ENCODE measurements around the gene GALNTL6. TPM values are rescaled to one million over a fixed set of nuclear protein-coding genes. Genes with fewer than 3 reads are reported as not detected.

Gene GALNTL6
- polyA plus RNA-seq, 4 donors: 0.30 to 0.45 (median 0.31) TPM; not detected in 1

DNA sequence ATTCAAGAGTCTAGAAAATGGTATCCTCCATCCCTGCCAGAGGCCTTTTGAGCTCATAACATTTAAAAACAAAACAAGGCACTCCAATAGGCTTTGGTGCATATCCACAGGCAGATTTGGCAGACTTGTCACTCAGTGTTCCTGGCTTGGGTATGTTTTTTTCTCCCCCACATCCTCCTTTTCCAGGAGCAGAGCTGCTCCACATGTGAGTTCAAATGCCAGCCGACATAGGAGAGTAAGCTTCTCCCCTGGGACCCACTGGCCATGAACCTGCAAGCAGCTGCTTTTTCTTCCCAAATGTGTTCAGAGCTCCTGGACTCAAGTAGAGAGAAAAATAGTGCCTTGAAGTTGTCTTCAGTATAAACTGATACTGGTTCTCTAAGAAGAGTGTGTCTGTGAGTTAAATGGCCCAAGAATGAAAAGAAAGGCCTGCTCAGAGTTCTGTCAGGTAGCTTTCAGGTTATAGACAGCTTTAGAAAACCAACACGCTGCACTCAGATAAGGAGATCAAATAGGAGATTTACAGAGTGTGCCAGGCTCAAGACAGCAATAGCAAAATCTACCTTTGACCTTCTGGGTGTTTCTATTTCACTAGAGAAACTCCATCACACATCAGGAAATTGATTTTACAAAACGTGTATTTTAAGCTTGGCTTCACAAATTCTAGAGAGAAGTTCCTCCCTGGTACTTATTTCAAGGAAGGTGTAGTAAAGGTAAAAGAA, 1192.9 kb downstream of the GALNTL6 start:
- H3K36me3 ChIP-seq (ENCODE audit: control insufficient read depth in 3 of 3, insufficient read depth in 2 of 3, low read depth in 1 of 3, low read length in 3 of 3): no peaks in the 10 kb centered on the region
- peak overlapping the region in 1 of 3 donors; percentile 42 for H3K27ac ChIP-seq (ENCODE audit: low read depth in 1 of 3, low read length in 2 of 3)
- H3K4me1 ChIP-seq (ENCODE audit: control insufficient read depth in 3 of 3, insufficient read depth in 2 of 3, low read depth in 1 of 3, low read length in 2 of 3): peaks cover 3 to 6% (median 6%) of the 10 kb centered on the region in 3 donors
- no peaks in the 10 kb centered on the region for H3K9me3 ChIP-seq (ENCODE audit: control insufficient read depth in 2 of 2, insufficient read depth in 1 of 2, low read depth in 1 of 2, low read length in 1 of 2)
- FAIRE-seq: no peak
- WGBS, 3 donors: 9 to 41% (median 31%) methylated on average over 3 of the region's 3 CpGs
- no peaks in the 10 kb centered on the region for H3K27me3 ChIP-seq (ENCODE audit: control insufficient read depth in 3 of 3, insufficient read depth in 3 of 3, low read length in 3 of 3)
- peak; percentile 35 to 77 for DNase-seq
- H3K4me3 ChIP-seq (ENCODE audit: low read depth in 1 of 3, low read length in 3 of 3): no peak overlapping the region

DNA sequence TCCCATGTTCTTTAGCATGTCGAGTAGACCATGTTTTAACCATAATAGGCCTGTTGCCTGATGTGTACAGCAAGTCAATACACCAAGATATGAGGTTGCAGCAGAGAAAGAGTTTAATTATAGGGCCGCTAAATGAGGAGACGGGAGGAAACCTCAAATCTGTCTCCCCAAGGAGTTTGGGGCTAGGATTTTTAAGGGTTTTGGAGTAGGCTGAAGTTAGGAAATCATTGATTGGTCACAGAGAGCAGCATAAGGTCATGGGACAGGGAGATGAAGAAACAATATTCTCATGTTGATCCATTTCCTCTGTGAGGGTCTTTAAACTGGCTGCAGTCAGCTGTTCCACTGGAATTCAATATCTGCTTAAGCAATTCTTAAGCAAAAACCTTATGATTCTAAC, 1195.2 kb downstream of the GALNTL6 start:
- Histone ChIP-seq H3K36me3 (ENCODE audit: control insufficient read depth in 3 of 3, insufficient read depth in 2 of 3, low read depth in 1 of 3, low read length in 3 of 3) (no peaks in the 10 kb centered on the region), H3K4me1 (ENCODE audit: control insufficient read depth in 3 of 3, insufficient read depth in 2 of 3, low read depth in 1 of 3, low read length in 2 of 3) (peaks cover 3 to 6% (median 6%) of the 10 kb centered on the region in 3 donors), H3K27me3 (ENCODE audit: control insufficient read depth in 3 of 3, insufficient read depth in 3 of 3, low read length in 3 of 3) (no peaks in the 10 kb centered on the region), H3K9me3 (ENCODE audit: control insufficient read depth in 2 of 2, insufficient read depth in 1 of 2, low read depth in 1 of 2, low read length in 1 of 2) (no peaks in the 10 kb centered on the region), H3K4me3 (ENCODE audit: low read depth in 1 of 3, low read length in 3 of 3) (no peak overlapping the region), H3K27ac (ENCODE audit: low read depth in 1 of 3, low read length in 2 of 3) (no peak overlapping the region)
- WGBS, 3 donors: 82 to 83% (median 83%) methylated on average over 3 of the region's 3 CpGs
- no peak for DNase-seq
- no peak for FAIRE-seq

DNA sequence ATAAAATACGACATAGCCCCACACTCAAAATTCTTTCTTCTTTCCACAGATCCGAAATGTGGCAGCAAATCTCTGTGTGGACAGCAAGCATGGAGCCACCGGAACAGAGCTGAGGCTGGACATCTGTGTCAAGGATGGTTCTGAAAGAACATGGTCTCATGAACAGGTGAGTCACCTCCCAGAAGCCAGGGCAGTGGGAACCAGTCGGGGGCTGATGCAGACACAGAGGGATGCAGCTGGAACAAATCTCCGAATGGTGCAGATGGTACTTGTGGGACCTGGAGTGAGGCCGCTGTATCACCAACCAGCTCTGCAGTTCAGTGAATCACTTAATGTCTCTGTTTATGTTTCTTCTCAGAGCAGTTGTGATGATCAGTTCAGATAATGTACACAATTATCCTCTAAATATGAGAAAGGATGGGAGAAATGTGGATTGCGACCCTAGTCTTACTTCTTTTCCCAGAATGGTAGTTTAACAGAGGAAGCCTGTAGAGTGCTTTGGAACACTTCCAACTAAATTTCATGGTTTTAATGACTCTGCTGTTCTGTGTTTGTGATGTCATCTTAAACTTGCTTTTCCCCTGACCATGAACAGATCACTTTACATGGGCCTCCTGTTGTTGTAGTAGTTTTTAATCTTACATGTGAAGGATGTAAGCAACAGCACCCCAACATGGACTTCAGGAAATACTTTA, 1196.1 kb downstream of the GALNTL6 start:
- H3K4me1 ChIP-seq (ENCODE audit: control insufficient read depth in 3 of 3, insufficient read depth in 2 of 3, low read depth in 1 of 3, low read length in 2 of 3): peaks cover 3 to 6% (median 6%) of the 10 kb centered on the region in 3 donors
- no peaks in the 10 kb centered on the region for H3K9me3 ChIP-seq (ENCODE audit: control insufficient read depth in 2 of 2, insufficient read depth in 1 of 2, low read depth in 1 of 2, low read length in 1 of 2)
- no peaks in the 10 kb centered on the region for H3K27me3 ChIP-seq (ENCODE audit: control insufficient read depth in 3 of 3, insufficient read depth in 3 of 3, low read length in 3 of 3)
- 86 to 93% (median 88%) methylated on average over 7 of the region's 7 CpGs for WGBS, 3 donors
- H3K4me3 ChIP-seq (ENCODE audit: low read depth in 1 of 3, low read length in 3 of 3): no peak overlapping the region
- no peak for DNase-seq
- no peak for FAIRE-seq
- no peak overlapping the region for H3K27ac ChIP-seq (ENCODE audit: low read depth in 1 of 3, low read length in 2 of 3)
- H3K36me3 ChIP-seq (ENCODE audit: control insufficient read depth in 3 of 3, insufficient read depth in 2 of 3, low read depth in 1 of 3, low read length in 3 of 3): no peaks in the 10 kb centered on the region

DNA sequence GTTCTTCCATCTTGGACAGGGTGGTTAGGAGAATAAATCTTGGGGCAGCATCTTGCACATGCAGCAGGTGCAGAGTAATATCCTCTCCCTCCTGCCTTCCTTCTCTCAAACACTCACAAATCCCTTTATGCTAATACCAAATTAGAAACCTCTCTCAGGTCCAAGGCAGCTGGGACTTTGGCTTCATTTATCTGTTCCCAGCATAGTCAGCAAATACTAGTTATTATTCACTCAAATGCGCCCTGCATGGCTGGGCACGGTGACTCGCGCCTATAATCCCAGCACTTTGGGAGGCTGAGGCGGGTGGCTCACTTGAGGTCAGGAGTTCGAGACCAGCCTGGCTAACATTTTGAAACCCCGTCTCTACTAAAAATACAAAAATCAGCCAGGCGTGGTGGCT, 1199.4 kb downstream of the GALNTL6 start:
- DNase-seq (peak in 1 of 2 donors; percentile 29), FAIRE-seq (no peak)
- no peak overlapping the region for H3K4me3 ChIP-seq (ENCODE audit: low read depth in 1 of 3, low read length in 3 of 3)
- H3K36me3 ChIP-seq (ENCODE audit: control insufficient read depth in 3 of 3, insufficient read depth in 2 of 3, low read depth in 1 of 3, low read length in 3 of 3): no peaks in the 10 kb centered on the region
- peaks cover 0 to 6% (median 0%) of the 10 kb centered on the region in 3 donors for H3K4me1 ChIP-seq (ENCODE audit: control insufficient read depth in 3 of 3, insufficient read depth in 2 of 3, low read depth in 1 of 3, low read length in 2 of 3)
- no peaks in the 10 kb centered on the region for H3K9me3 ChIP-seq (ENCODE audit: control insufficient read depth in 2 of 2, insufficient read depth in 1 of 2, low read depth in 1 of 2, low read length in 1 of 2)
- 71 to 81% (median 77%) methylated on average over 8 of the region's 8 CpGs for WGBS, 3 donors
- H3K27me3 ChIP-seq (ENCODE audit: control insufficient read depth in 3 of 3, insufficient read depth in 3 of 3, low read length in 3 of 3): no peaks in the 10 kb centered on the region
- no peak overlapping the region for H3K27ac ChIP-seq (ENCODE audit: low read depth in 1 of 3, low read length in 2 of 3)

DNA sequence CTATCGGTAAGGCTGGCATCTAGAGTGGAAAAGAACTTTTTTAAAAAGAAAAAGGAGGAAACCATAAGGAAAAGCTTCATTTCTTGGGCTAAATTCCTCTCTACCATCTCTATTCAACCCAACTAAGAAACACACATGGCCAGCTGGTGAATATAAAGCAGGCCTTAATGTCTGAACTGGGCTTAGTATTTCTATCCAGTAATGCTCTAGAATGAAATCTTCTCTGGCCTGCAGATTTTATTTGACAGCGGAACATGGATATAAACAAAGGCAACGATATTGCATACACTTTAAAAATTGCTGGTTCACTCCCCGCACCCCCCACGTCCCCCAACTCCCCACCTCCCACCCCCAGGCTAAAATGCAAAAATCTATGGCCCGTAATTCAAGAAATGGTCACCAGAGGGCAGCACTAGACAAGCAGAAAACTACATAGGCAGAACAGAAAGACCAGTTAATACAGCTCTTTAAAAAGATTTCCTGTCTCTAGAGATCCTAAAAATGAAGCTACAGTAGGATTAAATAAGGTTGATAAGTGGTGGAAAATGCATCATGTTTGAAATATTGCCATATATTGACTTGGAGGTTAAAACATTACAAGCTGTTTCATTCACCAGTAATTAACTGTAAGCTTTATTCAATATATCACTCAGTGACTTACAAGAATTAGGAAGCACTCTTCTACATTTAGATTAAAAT, 1200.2 kb downstream of the GALNTL6 start:
- no peak overlapping the region for H3K27ac ChIP-seq (ENCODE audit: low read depth in 1 of 3, low read length in 2 of 3)
- no peak for FAIRE-seq

DNA sequence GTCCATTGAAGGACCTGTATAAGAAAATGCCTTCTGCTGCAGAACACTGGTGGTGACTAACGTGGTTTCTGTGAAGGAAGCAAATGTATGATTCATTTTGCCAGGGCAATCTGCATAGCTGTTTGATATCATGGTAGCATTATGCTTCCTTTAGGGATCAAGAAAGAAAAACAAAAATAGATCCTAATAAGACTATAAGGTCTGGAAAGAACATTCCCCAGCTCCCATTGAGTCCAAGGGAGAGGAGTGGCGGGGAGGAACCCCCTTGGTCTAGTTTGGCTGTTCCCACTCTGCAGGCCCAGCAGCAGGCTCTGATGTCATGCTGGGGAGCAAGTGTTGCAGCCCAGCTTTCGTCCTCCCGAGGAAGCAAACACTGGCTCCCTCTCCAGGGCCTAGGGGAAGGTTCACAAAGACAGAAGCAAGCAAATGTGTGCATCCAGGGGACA, 1200.9 kb downstream of the GALNTL6 start:
- Histone ChIP-seq H3K27me3 (ENCODE audit: control insufficient read depth in 3 of 3, insufficient read depth in 3 of 3, low read length in 3 of 3) (no peaks in the 10 kb centered on the region), H3K36me3 (ENCODE audit: control insufficient read depth in 3 of 3, insufficient read depth in 2 of 3, low read depth in 1 of 3, low read length in 3 of 3) (no peaks in the 10 kb centered on the region), H3K9me3 (ENCODE audit: control insufficient read depth in 2 of 2, insufficient read depth in 1 of 2, low read depth in 1 of 2, low read length in 1 of 2) (no peaks in the 10 kb centered on the region), H3K4me3 (ENCODE audit: low read depth in 1 of 3, low read length in 3 of 3) (no peak overlapping the region), H3K27ac (ENCODE audit: low read depth in 1 of 3, low read length in 2 of 3) (no peak overlapping the region), H3K4me1 (ENCODE audit: control insufficient read depth in 3 of 3, insufficient read depth in 2 of 3, low read depth in 1 of 3, low read length in 2 of 3) (no peaks in the 10 kb centered on the region)
- FAIRE-seq (no peak), DNase-seq (no peak)
- 44 to 60% (median 46%) methylated on average over 4 of the region's 4 CpGs for whole genome bisulfite sequencing, 3 donors

More for the DNA sequence above, 1200.2 kb downstream of the GALNTL6 start:
- Histone ChIP-seq H3K36me3 (ENCODE audit: control insufficient read depth in 3 of 3, insufficient read depth in 2 of 3, low read depth in 1 of 3, low read length in 3 of 3) (no peaks in the 10 kb centered on the region), H3K27me3 (ENCODE audit: control insufficient read depth in 3 of 3, insufficient read depth in 3 of 3, low read length in 3 of 3) (no peaks in the 10 kb centered on the region), H3K4me1 (ENCODE audit: control insufficient read depth in 3 of 3, insufficient read depth in 2 of 3, low read depth in 1 of 3, low read length in 2 of 3) (peaks cover 0 to 2% (median 0%) of the 10 kb centered on the region in 3 donors), H3K9me3 (ENCODE audit: control insufficient read depth in 2 of 2, insufficient read depth in 1 of 2, low read depth in 1 of 2, low read length in 1 of 2) (no peaks in the 10 kb centered on the region), H3K4me3 (ENCODE audit: low read depth in 1 of 3, low read length in 3 of 3) (no peak overlapping the region)
- 22 to 27% (median 24%) methylated on average over 6 of the region's 6 CpGs for WGBS, 3 donors
- peak; percentile 49 to 69 for DNase-seq

DNA sequence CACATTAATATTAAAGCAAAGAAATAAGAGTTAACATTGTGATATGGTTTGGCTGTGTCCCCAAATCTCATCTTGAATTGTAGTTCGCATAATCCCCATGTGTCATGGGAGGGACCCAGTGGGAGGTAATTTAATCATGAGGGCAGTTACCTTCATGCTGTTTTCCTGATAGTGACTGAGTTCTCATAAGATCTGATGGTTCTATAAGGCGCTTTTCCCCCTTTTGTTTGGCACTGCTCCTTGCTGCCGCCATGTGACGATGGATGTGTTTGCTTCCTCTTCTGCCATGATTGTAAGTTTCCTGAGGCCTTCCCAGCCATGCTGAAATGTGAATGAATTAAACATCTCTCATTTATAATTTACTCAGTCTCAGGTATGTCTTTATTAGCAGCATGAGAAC, 1201.6 kb downstream of the GALNTL6 start:
- no peak overlapping the region for H3K27ac ChIP-seq (ENCODE audit: low read depth in 1 of 3, low read length in 2 of 3)
- DNase-seq (no peak), FAIRE-seq (no peak)
- H3K4me1 ChIP-seq (ENCODE audit: control insufficient read depth in 3 of 3, insufficient read depth in 2 of 3, low read depth in 1 of 3, low read length in 2 of 3): no peaks in the 10 kb centered on the region
- 96 to 99% (median 98%) methylated on average over 4 of the region's 4 CpGs for WGBS, 3 donors
- no peak overlapping the region for H3K4me3 ChIP-seq (ENCODE audit: low read depth in 1 of 3, low read length in 3 of 3)
- H3K9me3 ChIP-seq (ENCODE audit: control insufficient read depth in 2 of 2, insufficient read depth in 1 of 2, low read depth in 1 of 2, low read length in 1 of 2): no peaks in the 10 kb centered on the region
- no peaks in the 10 kb centered on the region for H3K36me3 ChIP-seq (ENCODE audit: control insufficient read depth in 3 of 3, insufficient read depth in 2 of 3, low read depth in 1 of 3, low read length in 3 of 3)
- H3K27me3 ChIP-seq (ENCODE audit: control insufficient read depth in 3 of 3, insufficient read depth in 3 of 3, low read length in 3 of 3): no peaks in the 10 kb centered on the region

DNA sequence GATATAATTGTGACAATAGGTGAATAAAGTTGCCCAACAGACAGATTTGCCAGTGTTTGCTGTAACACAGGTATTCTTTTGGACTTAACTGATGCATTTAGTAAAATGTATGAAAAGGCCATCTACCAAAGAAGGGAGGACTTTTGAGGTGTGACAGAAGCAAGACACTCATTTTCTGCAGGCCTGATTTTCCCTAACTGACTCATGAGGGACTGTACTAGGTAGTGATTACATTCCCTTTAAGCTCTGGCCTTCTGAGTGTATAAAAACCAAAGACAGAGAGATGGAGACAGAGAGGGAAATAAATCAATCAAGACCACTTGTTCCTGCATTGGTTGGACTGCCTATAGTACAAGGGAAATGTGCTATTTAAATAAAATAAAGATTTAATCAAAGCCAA, 1204.6 kb downstream of the GALNTL6 start:
- Histone ChIP-seq H3K9me3 (ENCODE audit: control insufficient read depth in 2 of 2, insufficient read depth in 1 of 2, low read depth in 1 of 2, low read length in 1 of 2) (no peaks in the 10 kb centered on the region), H3K36me3 (ENCODE audit: control insufficient read depth in 3 of 3, insufficient read depth in 2 of 3, low read depth in 1 of 3, low read length in 3 of 3) (no peaks in the 10 kb centered on the region), H3K4me3 (ENCODE audit: low read depth in 1 of 3, low read length in 3 of 3) (no peak overlapping the region), H3K27me3 (ENCODE audit: control insufficient read depth in 3 of 3, insufficient read depth in 3 of 3, low read length in 3 of 3) (no peaks in the 10 kb centered on the region), H3K27ac (ENCODE audit: low read depth in 1 of 3, low read length in 2 of 3) (no peak overlapping the region), H3K4me1 (ENCODE audit: control insufficient read depth in 3 of 3, insufficient read depth in 2 of 3, low read depth in 1 of 3, low read length in 2 of 3) (no peaks in the 10 kb centered on the region)
- DNase-seq: no peak
- no peak for FAIRE-seq

Data from small intestine (tissue), 7 donors.